Right hindlimb (tissue), 1 donor: ENCODE measurements around the gene MS4A4E.
A peak's percentile ranks its signal among the peaks of the same experiment; 100 is the strongest.
"Not testable (repeated sequence)": the region's sequence is repeated elsewhere in the genome, so short reads cannot be mapped to it uniquely, and the experiment has no call there.

Experiments used
- DNase-seq: peaks from one replicate; pipeline ENCODE4 v3.0.0-alpha.2; 2018

The MS4A4E gene

GRCh38 chr11:60169264-60169915 is 73.5 kb downstream of the MS4A4E start:
- DNase-seq, result peak; percentile 31

- no peak for DNase-seq
Observed at GRCh38 chr11:60168306-60168705, 74.6 kb downstream of the MS4A4E start.

- DNase-seq, result no peak
Observed at GRCh38 chr11:60165951-60166350, 77.0 kb downstream of the MS4A4E start.

GRCh38 chr11:60165538-60165937 is 77.4 kb downstream of the MS4A4E start:
- no peak for DNase-seq

- DNase-seq, result no peak
Observed at GRCh38 chr11:60164550-60165075, 78.3 kb downstream of the MS4A4E start.

GRCh38 chr11:60161766-60162165 is 81.2 kb downstream of the MS4A4E start:
- DNase-seq, result no peak

- no peak for DNase-seq
Observed at GRCh38 chr11:60161107-60161506, 81.8 kb downstream of the MS4A4E start.

GRCh38 chr11:60159868-60160267 is 83.1 kb downstream of the MS4A4E start:
- no peak for DNase-seq

- no peak for DNase-seq
Observed at GRCh38 chr11:60159284-60159683, 83.7 kb downstream of the MS4A4E start.

- no peak for DNase-seq
Observed at GRCh38 chr11:60158636-60159035, 84.3 kb downstream of the MS4A4E start.

- no peak for DNase-seq
Observed at GRCh38 chr11:60155931-60156330, 87.0 kb downstream of the MS4A4E start.

- not testable (repeated sequence) for DNase-seq
Observed at GRCh38 chr11:60152727-60153126, 90.2 kb downstream of the MS4A4E start.

GRCh38 chr11:60150279-60150678 is 92.7 kb downstream of the MS4A4E start:
- no peak for DNase-seq
